HG02981 (cell line): ENCODE measurements around the gene AP4M1.

ENCODE experiments used
- ATAC-seq: cut with Tn5 transposase; IDR thresholded peaks from one replicate; pipeline ENCODE4 v1.9.1; 2021; ENCODE audit warnings: mild to moderate bottlenecking, moderate library complexity; ENCODE audit not compliant: unreplicated experiment

AP4M1 gene

DNA sequence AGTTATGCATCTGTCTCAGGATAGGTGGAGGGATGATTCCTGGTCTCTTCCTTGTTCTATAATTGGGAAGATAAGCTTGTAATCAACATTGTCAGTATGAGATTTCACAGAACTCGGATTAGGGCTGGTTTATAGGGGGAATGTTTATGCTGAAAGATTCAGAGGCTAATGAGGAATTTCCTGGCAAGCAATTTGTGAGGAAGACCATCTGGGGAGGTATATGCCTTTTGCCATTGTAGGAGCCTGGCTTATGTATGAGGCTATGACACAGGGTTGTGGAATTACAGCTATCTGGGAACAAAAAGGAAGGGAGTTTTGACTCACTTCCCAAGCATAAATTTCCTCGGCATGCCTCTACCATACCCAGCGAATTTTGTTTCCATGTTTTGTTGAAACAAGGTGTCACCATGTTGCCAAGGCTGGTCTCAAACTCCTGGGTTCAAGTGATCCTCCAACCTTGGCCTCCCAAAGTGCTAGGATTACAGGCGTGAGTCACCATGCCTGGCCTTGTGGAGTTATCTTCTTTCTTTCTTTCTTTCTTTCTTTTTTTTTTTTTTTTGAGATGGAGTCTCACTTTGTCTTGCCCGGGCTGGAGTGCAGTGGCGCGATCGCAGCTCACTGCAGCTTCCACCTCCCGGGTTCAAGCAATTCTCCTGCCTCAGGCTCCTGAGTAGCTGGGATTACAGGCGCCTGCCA lies 14.2 kb upstream of the AP4M1 start:
- ATAC-seq, result no peak

DNA sequence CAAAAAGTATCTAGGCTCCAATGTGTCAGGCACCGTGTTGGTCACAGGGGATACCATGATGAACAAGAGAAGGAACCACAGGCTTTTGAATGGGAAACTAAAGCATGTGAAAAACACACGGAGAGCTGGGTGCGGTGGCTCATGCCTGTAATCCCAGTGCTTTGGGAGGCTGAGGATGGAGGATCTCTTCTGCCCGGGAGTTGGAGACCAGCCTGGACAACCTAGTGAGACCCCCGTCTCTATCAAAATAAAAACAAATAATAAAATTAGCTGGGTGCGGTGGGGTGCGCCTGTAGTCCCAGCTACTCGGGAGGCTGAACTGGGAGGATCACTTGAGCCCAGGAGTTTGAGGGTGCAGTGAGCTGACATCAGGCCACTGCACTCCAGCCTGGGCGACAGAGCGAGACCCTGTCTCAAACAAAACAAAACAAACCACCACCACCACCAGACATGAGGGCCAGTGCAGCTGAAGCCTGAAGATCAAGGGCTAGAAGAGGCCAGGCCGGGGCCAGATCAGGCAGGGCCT lies 13.3 kb upstream of the AP4M1 start:
- ATAC-seq, result no peak

DNA sequence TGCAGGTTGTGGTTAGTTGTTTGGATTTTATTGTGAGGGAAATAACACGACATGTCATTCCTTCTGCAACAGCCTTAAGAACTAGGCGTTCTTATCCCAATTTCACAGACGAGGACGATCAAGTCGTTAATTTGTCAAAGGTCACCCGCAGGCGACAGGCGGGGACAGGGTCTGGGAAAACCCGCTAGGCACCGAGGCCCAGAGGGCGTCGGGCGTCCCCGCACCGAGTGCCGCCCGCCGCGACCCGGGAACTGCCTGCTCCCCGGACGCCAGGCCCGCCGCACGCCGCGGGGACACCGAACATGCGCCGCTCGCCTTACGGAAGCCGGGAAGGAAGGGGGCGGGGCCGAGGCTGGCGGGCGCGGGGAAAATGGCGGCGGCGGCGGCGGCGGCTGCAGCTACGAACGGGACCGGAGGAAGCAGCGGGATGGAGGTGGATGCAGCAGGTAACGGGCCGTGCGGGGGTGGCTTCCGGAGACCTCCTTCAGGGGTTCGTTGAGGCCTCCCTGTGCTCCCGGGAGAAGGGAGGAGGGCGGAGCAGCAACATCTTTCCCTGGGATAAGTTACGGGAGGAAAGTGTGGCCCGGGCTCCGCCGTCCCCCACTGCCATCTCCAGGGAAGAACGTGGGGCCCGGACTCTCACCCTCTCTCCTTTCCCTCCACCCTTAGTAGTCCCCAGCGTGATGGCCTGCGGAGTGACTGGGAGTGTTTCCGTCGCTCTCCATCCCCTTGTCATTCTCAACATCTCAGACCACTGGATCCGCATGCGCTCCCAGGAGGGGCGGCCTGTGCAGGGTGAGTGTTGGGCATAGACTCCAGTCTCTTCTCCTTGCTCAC lies 12.6 kb upstream of the AP4M1 start, which contains the start of gene COPS6:
Gene COPS6, plus strand, starts transcription at position 349 of the 837 bp plus-strand sequence. Its CDS starts 22 bp downstream, at position 371.
- ATAC-seq, result no peak

- no peak for ATAC-seq
Observed at GRCh38 chr7:100089458-100090196, 11.8 kb upstream of the AP4M1 start.

DNA sequence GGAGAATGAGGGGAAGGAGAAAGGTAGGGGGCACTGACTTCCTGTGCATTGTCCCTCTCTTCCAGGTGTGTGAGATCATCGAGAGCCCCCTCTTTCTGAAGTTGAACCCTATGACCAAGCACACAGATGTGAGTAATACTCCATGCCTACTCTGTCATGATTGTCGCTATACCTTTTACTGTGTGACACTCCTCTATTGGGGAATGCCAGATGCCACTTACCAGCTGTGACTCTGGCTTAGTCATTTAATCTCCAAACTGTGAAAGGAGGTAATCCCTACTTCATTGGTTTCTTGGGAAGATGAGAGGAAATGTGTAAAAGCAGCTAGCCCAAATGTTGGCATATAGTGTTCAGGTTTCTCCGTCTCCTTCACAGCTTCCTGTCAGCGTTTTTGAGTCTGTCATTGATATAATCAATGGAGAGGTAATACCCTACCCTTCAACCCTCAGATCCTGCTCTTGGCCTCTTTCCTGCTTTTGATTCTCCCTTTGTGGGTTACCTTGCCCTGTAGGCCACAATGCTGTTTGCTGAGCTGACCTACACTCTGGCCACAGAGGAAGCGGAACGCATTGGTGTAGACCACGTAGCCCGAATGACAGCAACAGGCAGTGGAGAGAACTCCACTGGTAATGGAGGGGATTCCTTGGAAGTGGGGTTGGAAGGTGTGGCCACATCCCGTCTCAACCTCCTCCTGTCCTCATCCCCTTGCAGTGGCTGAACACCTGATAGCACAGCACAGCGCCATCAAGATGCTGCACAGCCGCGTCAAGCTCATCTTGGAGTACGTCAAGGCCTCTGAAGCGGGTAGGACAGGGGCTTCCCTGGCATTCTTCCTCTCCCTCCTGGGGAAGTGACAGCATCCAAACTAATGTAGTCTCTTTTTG lies 10.7 kb upstream of the AP4M1 start:
- no peak for ATAC-seq

DNA sequence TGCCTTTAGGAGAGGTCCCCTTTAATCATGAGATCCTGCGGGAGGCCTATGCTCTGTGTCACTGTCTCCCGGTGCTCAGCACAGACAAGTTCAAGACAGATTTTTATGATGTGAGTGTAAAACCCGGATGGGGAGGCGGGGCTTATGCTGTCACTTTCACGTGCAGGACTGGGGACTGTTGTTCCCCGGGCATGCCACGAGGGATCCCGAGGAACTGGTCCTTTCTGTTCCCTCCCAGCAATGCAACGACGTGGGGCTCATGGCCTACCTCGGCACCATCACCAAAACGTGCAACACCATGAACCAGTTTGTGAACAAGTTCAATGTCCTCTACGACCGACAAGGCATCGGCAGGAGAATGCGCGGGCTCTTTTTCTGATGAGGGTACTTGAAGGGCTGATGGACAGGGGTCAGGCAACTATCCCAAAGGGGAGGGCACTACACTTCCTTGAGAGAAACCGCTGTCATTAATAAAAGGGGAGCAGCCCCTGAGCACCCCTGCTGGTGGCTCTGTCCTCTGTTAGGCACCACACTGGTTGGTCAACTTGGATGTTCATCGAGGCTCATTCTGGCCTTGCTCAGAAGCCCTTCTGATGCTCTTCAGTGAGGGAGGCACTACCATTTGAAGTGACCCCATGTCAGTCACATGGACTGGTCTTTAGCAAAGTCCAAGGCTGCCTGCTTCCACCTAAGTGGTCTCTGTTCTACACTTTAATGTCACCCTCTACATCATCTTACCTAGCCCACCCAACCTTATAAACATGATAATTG lies 9.8 kb upstream of the AP4M1 start:
- no peak for ATAC-seq

DNA sequence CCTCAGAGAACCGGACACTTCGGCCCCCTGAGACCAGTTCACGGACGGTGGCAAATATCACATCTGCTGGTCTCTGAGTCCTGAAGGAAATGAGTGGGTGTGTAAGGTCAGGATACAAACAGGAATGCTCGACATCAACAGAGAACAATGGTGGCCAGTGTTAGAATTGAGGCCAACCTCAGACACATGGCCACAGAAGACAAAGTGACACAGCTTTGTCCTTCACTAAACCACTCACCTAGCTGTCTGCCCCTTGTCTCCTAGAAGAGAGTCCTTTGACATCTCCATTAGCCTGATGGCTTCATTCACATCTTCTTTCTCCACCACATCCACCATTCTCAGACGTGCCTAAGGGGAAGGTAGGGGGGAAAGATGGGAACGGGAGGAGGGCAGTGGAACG lies 8.4 kb upstream of the AP4M1 start:
- ATAC-seq, result no peak

- no peak for ATAC-seq
Observed at GRCh38 chr7:100093498-100093897, 7.9 kb upstream of the AP4M1 start.

DNA sequence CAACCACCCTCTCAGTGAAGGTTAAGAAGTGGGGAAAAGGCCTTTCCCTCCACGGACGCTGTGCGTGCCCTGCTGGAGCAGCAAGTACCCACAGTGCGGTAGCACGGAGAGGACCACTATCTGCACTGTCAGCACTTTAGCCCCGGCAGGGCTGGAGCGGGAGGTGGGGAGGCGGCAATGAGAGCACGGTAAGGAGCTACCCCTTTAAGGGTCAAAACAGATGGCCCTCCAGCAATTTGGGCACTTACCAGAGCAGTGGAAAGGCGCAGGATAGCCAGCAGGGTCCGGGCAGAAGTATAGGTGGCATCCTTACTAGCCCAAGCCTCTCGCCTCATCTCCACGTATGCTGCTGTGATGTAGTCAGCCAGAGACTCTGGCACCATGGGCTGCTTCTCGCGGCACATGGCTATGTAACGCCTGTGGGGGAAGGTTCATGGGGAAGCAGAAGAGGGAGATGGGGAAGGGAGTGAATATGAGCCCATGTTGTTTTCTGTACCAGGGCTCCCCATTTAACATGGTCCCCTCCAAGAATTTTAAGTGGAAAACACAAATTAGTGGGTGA lies 7.4 kb upstream of the AP4M1 start:
- no peak for ATAC-seq

GRCh38 chr7:100095289-100095688 lies 6.2 kb upstream of the AP4M1 start:
- ATAC-seq, result no peak

GRCh38 chr7:100095704-100096103 lies 5.7 kb upstream of the AP4M1 start:
- ATAC-seq, result no peak

DNA sequence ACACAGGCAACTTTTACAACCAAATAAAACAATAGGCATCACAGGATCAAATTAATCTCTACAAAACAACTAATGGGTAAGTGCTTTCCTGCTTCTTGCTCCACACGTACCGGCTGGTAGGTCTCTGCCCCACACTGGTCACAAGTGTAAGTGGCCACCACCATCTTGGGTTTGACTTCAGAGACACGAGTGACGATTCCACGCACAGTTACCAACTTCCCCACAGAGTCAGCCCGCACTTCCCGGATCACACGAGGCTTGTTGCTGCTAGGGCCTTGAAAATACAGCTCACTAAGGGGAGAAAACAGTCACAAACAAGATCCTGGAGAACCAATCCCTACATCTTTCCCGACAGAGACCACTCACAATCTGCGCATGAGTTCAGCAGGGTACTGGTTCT lies 2.5 kb upstream of the AP4M1 start:
- ATAC-seq, result no peak

DNA sequence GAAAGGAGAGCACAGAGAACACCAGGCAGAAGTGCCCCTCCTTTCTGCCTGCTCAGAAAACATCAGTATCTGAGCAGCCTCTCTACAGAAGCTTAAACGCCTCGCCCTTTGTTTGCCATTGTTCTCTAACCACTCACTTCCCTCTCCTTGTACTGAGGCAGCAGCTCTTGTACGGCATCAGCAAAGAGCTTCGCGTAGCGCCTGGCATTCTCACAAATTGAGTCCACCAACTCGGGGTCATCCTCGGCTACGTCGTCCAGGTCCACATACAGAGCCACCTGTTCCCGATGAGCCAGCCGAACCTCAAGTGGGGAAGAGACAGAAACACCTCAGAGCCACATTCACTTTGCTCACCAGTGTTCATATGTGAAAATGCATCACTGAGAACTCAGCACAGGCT lies 2.0 kb upstream of the AP4M1 start:
- no peak for ATAC-seq

- ATAC-seq, result peak; percentile 57
Observed at GRCh38 chr7:100100420-100101015, 925 bp upstream of the AP4M1 start.

- ATAC-seq, result no peak
Observed at GRCh38 chr7:100102950-100103840, 1.8 kb downstream of the AP4M1 start.

- ATAC-seq, result no peak
Observed at GRCh38 chr7:100105534-100105933, 4.1 kb downstream of the AP4M1 start.

- no peak for ATAC-seq
Observed at GRCh38 chr7:100106633-100107032, 5.2 kb downstream of the AP4M1 start.
